K562 (cell line): ENCODE data around the gene CCL11.

Experiments used
- NCOA4 ChIP-seq: fragments of 450-650 bp; IDR thresholded peaks from 2 replicates; pipeline ENCODE4 v1.6.1; 2018; ENCODE audit warnings: mild to moderate bottlenecking; ENCODE audit not compliant: partially characterized antibody
- ZBTB8A ChIP-seq: fragments of 450-650 bp; IDR thresholded peaks from 2 replicates; pipeline ENCODE4 v1.6.1; 2018; ENCODE audit warnings: mild to moderate bottlenecking, moderate library complexity; ENCODE audit not compliant: partially characterized antibody
- TF ChIP-seq, protein P1 (sequence below): sonication (generic); formaldehyde crosslinking; IDR thresholded peaks from 2 replicates; pipeline ENCODE4 v1.8.1; 2022; ENCODE audit warnings: missing genetic modification reagents
- TF ChIP-seq, protein P2 (sequence below): conservative IDR thresholded peaks from 2 replicates; pipeline ENCODE4 v1.6.1; 2011; ENCODE audit warnings: low read depth, mild to moderate bottlenecking, low read length; ENCODE audit not compliant: control insufficient read depth

DNA sequence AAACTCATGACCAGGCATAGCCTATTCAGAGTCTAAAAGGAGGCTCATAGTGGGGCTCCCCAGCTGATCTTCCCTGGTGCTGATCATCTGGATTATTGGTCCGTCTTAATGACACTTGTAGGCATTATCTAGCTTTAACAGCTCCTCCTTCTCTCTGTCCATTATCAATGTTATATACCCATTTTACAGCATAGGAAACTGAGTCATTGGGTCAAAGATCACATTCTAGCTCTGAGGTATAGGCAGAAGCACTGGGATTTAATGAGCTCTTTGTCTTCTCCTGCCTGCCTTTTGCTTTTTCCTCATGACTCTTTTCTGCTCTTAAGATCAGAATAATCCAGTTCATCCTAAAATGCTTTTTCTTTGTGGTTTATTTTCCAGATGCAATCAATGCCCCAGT, 29.7 kb upstream of the CCL11 start:
- TF ChIP-seq, protein P1, sequence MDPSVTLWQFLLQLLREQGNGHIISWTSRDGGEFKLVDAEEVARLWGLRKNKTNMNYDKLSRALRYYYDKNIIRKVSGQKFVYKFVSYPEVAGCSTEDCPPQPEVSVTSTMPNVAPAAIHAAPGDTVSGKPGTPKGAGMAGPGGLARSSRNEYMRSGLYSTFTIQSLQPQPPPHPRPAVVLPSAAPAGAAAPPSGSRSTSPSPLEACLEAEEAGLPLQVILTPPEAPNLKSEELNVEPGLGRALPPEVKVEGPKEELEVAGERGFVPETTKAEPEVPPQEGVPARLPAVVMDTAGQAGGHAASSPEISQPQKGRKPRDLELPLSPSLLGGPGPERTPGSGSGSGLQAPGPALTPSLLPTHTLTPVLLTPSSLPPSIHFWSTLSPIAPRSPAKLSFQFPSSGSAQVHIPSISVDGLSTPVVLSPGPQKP (CRISPR knock-in tag) = no peak
- no peak for TF ChIP-seq NCOA4
- no peak for TF ChIP-seq ZBTB8A
- TF ChIP-seq, protein P2, sequence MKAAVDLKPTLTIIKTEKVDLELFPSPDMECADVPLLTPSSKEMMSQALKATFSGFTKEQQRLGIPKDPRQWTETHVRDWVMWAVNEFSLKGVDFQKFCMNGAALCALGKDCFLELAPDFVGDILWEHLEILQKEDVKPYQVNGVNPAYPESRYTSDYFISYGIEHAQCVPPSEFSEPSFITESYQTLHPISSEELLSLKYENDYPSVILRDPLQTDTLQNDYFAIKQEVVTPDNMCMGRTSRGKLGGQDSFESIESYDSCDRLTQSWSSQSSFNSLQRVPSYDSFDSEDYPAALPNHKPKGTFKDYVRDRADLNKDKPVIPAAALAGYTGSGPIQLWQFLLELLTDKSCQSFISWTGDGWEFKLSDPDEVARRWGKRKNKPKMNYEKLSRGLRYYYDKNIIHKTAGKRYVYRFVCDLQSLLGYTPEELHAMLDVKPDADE = no peak
